Stimulated activated CD4-positive, alpha-beta T cell treated with anti-CD3 and anti-CD28 coated beads, Interleukin-1b, Interleukin-23, amount 100 ng/mL, for 1 hour (primary cell): ENCODE measurements around the gene TNFAIP8L3.
"Not testable (repeated sequence)": the region's sequence is repeated elsewhere in the genome, so short reads cannot be mapped to it uniquely, and the experiment has no call there.

Experiments used
- DNase-seq, 2 donors: peaks; one replicate each; pipeline ENCODE4 v3.0.0-alpha.2; 2020; ENCODE audit warnings: low read depth in 2 of 2

The TNFAIP8L3 gene

DNA sequence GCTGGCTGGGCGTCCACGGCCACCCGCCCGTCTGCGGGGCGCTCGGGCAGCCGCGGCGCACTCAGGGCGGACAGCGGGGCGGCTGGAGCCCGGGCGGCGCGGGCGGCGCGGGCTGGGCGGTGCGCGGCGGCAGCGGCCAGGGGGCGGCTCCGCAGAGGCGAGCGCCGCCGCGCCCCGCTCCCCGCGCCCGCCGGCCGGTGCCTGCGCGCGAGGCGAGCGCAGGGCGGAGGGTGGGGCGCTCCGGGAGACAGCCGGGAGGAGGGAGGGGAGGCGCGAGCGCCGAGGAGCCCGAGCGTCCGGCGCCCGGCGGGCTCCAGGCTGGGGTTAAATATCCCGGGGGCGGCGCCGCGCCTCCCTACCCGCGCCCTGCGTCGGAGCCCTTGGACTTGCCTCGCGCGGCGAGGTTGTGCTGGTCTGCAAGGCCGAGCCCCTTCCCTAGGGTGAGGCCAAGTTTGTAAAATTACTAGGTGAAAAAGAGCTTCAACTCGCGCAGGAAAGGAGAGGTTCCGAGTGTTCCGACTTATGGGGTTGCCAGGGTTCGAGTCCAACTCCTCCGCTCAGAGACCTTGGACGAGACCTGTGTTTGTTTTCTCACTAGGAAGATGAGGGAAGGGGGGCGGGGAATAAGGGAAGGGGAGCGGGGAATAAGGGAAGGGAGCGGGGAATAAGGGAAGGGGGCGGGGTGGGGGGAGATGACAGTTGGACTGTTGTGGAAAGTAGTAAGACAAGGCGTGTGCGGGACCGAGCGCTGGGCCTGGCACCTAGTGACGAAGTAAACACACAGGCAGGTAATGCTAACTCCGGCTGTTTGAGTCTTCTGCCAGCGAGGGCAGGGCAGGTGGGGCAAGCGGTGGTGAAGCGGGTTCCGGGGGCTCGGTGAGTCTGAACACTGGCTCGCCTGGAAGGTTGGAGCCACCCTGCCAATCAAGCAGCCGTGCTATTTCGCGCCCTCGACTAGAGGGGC is at the start of gene TNFAIP8L3:
TNFAIP8L3 (minus strand) TSS at position 301 of the 964 bp plus-strand sequence. CDS start 311 bp downstream, outside the sequence.
- DNase-seq: no peak

DNA sequence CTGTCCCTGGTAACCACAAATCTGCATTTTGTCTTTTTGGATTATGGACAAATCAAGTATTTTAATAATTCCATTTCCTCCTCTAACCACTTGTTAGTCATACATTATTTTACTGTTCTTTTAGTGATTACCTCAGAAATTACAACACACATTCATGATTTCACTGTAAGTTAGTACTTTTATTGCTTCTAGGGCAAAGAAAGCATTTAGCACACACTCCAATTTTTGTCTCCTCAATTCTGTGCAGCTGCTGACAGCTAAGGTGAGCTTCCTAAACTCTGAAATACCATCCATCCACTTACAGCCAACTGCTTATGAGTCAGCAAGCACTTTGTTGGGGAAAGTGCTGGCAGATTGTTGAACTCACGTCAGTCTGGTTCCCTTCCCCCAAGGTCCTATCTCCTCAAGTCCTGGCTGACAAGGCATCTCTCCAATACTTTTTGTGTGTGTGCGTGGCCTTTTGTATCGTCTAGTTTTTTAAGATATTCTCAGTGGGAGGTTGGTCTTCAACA is 49.4 kb upstream of the TNFAIP8L3 start:
- DNase-seq: no peak

DNA sequence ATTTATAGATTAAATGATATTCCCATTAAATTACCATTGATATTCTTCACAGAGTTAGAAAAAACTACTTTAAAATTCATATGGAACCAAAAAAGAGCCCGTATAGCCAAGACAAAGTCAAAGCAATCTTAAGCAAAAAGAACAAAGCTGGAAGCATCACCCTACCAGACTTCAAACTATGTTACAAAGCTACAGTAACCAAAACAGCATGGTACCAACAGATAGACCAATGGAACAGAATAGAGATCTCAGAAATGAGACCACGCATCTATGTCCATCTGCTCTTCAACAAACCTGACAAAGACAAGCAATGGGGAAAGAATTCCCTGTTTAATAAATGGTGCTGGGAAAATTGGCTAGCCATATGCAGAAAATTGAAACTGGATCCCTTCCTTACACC is 45.6 kb upstream of the TNFAIP8L3 start:
- not testable (repeated sequence) for DNase-seq

DNA sequence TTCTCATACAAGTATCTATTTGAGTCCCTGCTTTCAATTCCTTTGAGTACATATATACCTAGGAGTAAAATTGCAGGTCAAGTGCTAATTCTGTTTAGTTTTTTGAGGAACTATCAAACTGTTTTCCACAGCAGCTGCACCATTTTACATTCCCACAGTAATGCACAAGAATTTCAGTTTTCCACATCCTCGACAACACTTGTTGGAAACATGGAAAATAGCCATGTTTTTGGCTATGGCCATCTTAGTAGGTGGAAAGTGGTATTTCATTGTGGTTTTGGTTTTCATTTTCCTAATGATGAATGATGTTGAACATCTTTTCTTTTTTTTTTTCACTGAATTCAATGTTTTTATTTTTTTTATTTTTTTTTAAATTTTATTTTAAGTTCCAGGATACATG is 44.4 kb upstream of the TNFAIP8L3 start:
- DNase-seq: no peak

DNA sequence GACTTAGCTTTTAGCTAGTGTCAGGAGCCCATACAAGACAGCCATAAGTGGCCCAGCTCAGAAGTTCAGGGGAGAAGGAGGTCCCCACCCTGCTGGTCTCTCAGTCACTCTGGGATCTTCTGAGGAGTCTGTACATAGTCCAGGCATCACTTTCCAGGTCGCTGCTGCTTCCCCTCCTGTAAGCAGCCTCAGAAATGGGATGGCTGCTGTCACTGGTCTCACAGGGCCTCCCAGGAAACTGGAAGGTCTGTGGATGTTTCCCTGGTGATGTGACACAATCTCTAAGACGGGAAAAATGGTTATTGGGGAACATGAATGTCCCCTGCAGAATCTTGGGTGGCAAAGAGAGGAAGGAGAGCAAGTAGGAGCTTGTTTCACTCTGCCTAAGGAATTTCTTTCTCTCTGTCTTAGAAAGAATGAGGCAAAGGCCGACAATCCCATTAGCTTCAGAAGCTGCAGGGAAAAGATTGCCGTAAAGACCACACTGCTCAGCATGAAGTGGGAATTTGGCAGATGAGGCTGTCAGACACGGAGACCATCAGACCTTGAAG is 43.2 kb upstream of the TNFAIP8L3 start:
- DNase-seq: no peak

DNA sequence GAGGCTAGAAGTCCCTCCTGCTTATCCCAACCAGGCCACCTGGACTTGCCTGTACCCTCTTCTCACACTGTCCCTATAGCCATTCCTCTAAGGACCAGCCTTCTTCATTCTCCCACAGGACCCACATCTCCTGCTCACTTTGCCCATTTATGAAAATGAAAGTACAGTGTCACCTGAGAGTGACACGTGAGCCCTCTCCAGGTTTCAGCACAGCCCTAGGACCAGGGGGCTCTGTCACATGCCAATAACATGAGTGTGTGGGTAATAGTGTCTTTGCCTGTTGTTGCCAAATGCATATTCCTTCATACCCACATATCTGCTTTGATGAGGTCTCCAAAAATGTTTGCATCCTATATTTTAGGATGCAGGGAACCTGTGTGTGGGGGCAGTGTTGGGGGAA is 42.3 kb upstream of the TNFAIP8L3 start:
- DNase-seq: no peak

- DNase-seq: no peak
Observed at GRCh38 chr15:51135276-51135675, 40.6 kb upstream of the TNFAIP8L3 start.

GRCh38 chr15:51134416-51135199 is 39.9 kb upstream of the TNFAIP8L3 start:
- DNase-seq: no peak

DNA sequence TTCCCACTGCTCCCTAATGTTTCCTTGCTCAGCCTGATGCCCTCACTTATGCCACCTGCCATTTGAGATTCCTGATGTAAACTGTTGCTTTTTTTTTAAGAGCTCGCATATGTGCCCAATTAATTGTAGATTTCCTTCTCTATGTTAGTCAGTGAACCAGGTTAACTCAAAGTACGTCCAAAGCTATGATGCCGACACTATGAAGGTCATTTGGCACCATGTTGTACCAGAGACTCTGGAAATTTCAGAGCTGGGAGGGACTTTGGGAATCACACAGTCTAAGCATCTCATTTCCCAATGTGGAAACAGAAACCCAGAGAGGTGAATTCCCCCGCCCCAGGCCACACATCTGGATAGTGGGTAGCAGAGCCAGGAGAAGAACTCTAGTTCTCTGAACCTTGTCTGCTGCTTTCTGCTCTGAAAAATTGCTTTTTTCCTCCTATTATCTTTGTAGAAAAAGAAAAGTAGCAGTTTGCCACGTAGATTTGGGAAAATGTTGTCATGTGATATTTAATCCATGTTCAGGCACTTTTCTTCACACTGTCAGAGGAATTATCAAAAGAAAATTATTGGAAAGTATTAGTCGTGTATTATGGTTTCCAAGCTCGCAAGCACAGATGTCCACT is 38.5 kb upstream of the TNFAIP8L3 start:
- DNase-seq: no peak

DNA sequence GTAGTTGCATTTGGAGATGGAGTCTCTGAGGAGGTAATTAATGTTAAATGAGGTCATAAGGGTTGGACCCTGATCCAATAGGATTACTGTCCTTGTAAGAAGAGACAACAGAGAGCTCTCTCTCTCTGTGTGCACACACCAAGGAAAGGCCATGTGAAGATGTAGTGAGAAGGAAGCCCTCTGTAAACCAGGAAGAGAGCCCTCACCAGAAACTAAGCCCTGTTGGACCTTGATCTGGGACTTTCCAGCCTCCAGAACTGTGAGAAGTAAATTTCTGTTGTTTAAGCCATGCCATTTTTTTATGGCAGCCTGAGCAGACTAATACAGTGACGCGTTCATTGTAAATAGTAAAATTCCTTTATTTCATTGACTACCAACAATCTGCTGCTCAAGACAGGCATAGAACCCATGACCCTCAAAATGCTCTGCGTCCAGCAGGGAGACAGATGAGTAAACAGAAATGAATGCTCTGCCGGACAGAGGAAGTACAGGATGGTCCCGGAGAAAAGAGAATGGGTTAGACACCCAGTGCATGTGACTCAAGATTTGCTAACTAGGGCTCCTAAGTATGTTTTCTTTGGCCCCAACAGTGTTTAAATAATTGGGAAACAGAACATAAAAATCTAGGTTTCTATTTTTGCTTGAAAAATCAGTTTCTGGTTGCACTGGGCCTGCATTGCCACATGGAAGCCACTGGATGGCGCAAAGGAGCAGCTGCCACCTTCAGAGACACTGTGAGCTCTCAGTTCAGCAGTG is 37.9 kb upstream of the TNFAIP8L3 start:
- no peak for DNase-seq

DNA sequence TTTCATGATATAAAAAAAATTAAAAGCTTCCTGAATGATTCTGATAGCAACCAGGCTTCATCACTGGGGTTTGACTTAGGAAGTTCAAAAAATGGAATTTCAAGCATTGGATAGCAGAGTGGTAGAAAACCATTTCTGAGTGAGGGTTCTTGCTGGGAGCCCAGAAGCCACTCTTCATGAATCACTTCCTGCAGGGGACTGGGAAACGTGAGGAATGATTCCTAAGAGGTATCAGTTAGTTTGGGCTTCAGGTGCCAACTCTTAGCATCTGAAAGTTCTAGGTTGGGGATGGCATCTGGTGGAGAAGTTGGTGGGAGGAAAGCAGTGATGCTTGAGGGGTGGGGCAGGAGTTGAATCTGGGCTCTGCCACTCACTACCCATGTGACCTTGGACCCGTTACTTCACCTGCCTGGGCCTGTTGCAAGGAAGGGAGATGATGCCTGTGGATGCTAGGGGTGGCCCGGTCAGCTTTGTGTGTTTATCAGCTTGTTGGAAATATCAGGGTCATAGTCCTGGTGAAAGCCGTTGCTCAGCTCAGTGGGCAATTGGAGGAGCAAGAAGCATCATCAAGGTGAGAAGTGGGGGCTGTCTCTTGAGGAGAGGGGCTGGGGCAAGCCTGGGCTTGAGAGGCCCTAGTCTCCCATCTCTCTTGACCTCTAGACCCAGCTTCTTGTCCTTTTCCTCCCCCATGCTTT is 37.0 kb upstream of the TNFAIP8L3 start:
- DNase-seq: no peak

DNA sequence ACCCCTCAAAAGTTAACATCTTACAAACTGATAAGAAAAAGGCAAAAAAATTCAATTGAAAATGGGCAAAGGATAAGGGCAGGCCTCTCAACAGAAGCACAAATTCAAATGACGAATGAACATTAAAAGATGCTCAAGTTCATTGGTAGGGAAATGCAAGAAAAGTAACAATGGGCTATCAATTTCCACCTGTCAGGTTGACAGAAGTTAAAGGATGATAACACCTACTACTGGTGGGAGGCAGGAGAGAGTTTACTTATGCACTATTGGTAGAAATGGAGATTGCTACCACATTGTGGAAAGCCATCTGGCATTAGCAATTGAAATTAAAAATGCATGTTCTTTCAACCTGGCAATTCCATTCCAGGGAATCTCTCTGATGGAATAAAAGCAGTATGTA is 35.6 kb upstream of the TNFAIP8L3 start:
- DNase-seq: no peak

- no peak for DNase-seq
Observed at GRCh38 chr15:51129535-51130188, 35.0 kb upstream of the TNFAIP8L3 start.

DNA sequence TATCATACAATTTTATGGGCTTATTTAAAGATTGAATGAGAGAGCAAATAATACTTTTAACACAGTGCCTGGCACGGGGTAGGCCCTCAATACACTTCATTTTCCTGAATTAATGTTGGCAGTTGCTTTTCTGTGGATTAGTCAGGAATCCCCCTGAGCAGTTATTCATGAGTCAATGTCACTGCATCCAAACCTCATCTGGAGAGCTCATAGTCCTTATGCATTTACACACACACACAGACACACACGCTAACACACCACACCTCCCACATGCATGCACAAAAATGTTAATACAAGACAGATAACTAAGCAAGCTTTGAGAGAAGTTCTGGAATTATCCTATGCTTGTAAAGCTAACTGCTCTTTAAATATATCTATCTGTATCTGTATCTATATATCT is 34.0 kb upstream of the TNFAIP8L3 start:
- DNase-seq: no peak

- no peak for DNase-seq
Observed at GRCh38 chr15:51126842-51127241, 32.1 kb upstream of the TNFAIP8L3 start.

DNA sequence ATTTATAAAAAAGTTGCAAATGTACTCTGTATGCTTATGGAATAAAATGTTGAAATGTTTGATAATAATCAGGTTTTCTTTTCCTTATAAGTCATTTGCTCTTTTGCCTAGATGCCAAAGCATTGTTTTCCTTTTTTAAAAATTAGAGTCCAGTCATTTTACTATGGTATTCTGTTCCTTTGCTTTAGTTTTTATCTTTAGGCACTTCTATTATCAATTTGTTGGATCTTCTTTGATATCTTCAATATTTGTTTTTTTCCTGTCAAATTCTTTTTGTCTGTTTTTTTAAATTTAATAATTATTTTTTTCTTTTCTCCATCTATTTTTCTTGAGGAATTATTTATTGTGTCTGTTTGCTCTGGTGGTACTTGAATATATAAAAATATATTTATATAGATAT is 28.3 kb upstream of the TNFAIP8L3 start:
- not testable (repeated sequence) for DNase-seq

DNA sequence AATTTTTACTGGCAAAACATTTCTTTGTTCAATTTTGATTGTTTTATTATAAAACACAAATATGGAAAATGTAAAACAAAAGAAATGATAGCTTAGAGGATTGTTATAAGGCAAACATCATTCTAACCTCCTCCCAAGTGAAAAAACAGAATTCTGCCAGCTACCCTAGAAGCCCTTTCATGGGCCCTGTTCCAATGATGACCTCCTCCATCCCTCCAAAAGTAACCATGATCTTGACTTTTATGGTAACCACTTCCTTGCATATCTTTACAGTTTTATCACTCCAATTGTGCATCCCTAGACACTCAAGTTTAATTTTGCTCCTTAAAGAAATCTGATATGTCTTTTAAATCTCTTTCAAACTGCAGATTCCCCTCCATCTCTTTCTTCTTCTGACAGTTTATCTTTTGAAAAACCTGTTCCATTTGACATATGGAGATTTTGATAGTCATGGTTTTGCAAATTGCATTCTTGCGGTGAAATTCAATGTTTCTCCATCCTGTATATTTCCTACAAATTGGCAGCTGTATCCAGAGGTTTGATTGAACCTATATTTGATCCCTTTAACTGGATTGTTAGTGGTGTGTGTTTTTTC is 27.0 kb upstream of the TNFAIP8L3 start:
- no peak for DNase-seq

- DNase-seq: no peak
Observed at GRCh38 chr15:51121118-51121517, 26.4 kb upstream of the TNFAIP8L3 start.

DNA sequence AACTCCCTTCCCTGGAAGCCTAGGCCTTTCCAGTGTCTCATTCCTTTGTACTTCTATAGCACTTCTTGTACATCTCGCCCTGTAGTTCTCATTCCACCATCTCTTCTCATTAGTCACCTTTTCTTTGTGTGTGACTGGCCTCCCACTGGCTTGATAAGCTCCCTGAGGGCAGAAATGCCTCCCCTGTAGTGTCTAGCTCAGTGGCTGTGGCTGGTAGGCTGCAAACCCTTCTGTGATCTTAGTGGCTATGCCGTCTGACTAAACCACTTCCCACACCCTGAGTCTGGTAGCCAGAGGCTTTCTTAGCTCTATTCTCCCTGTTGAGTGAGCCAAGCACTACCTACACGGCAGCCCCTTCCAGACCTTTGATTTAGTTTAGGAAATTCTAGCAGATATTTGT is 24.4 kb upstream of the TNFAIP8L3 start:
- no peak for DNase-seq
